HS-5 (cell line): ENCODE data around the gene KCNIP1.
A peak's percentile ranks its signal among the peaks of the same experiment; 100 is the strongest.

Source experiments
- DNase-seq: peaks from one replicate; pipeline ENCODE4 v3.0.0-alpha.2; 2012; ENCODE audit warnings: low read depth

The KCNIP1 gene

GRCh38 chr5:170483701-170484458, 19.9 kb upstream of the KCNIP1 start:
- DNase-seq, result no peak

GRCh38 chr5:170484459-170484831, 19.4 kb upstream of the KCNIP1 start:
- no peak for DNase-seq

DNA sequence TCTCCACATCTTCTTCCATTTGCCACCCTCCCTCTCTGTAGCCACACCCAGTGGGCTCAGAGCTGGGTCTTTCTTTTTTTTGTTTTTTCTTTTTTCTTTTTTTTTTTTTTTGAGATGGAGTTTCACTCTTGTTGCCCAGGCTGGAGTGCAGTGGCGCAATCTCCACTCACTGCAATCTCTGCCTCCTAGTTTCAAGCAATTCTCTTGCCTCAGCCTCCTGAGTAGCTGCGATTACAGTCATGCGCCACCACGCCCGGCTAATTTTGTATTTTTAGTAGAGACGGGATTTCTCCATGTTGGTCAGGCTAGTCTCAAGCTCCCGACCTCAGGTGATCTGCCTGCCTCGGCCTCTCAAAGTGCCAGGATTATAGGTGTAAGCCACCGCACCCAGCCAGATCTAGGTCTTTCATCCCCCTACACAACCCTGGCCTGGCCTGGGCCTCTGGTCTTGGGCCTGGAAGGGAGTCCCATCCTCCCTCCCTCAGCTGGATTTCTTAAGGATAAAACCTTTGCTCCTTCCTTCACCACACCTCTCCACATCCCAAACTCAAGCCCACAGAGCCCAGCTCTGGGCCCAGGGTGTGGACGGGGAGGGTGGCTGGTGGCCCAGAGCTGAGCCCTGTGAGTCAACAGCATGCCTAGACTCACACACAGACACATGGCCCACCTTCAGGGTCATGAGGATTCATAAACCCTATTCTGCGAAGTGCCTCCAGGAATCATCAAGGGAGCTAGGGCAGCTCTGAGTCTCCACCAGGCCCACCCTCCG, 18.8 kb upstream of the KCNIP1 start:
- DNase-seq, result no peak

GRCh38 chr5:170485616-170485911, 18.3 kb upstream of the KCNIP1 start:
- no peak for DNase-seq

GRCh38 chr5:170486371-170486770, 17.4 kb upstream of the KCNIP1 start:
- no peak for DNase-seq

- no peak for DNase-seq
These were observed 15.2 kb upstream of the KCNIP1 start for GRCh38 chr5:170488570-170488969.

- no peak for DNase-seq
These were observed 14.6 kb upstream of the KCNIP1 start for GRCh38 chr5:170489199-170489598.

DNA sequence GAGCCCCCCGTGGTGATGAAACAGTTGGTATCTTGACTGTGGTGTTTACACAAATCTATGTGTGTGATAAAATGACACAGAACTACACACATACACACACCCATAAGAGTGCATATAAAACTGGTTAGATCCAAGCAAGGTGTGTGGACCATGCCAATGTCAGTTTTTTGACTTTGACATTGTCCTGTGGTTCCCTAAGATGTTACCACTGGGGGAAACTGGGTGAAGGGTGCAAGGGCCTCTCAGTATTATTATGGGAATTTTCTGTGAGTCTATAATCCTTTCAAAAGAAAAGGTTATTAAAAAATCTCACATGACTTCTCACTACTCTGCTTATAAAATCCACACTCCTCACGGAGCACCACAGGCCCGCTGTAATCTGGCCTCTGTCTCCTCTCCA, 13.4 kb upstream of the KCNIP1 start:
- DNase-seq, result no peak

DNA sequence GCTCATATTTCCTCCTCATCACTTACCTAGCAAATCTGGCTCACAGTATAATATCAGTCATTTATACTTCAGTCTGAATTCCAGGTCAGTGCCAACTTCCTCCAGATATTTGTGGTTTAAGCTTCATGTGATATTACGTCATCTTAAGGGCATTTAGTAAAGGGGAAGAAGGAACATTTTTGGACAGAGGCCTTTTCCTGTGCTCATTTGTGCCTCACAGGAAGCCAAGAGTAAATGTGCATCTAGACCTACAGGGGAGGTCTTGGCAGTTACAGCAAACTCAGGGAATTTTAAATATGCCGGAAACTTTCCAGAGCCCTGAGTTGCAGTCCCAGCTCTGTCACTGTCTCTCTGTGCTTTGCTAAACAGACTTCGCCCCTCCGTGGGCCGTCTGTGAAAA, 12.3 kb upstream of the KCNIP1 start:
- peak; percentile 85 for DNase-seq

- no peak for DNase-seq
These were observed 10.6 kb upstream of the KCNIP1 start for GRCh38 chr5:170493028-170493820.

DNA sequence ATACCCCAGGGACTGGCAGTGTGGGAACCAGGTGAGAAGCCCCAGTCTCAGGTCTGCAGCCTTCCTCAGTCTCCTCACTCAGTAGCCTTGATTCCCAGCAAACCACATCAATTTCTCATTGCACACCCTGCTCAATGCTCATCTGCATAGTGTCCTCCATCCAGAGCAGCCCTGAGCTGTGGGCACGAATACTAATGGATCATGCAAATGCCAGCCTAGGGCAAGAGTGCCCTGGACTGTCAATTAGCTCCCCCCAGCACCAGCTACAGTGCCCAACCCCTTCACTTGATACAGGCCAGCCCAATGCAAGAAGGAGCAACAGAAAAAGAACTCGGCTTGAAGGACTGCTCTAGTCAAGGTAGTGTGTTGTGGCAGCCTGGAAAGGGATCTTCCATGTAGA, 9.8 kb upstream of the KCNIP1 start:
- DNase-seq, result no peak

DNA sequence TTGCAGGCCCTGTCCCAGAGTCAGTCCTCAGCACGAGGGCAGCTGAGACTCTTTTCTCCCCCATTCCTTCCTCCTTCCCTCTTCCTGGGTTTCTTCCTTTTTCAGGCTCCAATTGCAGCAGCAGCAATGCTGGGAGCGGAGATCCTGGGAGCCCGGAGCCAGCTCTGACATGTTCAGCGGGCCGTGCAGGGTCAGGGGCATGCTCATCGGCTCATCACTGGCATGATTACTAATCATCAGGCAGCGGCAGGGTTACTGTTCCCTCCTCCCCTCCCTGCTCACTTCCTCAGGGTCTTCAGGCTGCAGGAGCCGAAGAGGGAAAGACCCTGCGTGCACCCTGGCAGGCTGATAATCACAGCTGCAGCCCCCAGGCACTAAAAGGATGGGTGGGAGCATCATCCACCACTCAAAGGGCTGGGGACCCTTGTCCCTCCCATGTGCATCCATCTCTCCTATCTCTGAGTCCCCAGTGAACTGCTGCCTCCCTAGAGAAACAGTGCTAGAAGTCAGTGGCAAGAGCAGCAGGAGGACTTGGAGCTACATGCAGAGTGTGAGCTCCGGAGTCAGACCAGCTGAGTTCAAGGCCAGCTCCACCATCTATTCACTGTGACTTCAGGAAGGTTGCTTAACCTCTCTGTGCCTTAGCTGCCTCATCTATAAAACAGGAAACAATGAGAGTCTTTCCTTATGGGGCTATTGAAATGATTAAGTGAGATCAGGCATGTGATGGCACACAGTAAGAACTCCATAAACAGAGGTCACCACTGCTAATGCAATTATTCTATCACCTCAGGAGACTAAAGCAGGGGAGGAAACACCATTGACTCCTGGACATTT, 7.8 kb upstream of the KCNIP1 start:
- no peak for DNase-seq

GRCh38 chr5:170496662-170497028, 7.2 kb upstream of the KCNIP1 start:
- no peak for DNase-seq

DNA sequence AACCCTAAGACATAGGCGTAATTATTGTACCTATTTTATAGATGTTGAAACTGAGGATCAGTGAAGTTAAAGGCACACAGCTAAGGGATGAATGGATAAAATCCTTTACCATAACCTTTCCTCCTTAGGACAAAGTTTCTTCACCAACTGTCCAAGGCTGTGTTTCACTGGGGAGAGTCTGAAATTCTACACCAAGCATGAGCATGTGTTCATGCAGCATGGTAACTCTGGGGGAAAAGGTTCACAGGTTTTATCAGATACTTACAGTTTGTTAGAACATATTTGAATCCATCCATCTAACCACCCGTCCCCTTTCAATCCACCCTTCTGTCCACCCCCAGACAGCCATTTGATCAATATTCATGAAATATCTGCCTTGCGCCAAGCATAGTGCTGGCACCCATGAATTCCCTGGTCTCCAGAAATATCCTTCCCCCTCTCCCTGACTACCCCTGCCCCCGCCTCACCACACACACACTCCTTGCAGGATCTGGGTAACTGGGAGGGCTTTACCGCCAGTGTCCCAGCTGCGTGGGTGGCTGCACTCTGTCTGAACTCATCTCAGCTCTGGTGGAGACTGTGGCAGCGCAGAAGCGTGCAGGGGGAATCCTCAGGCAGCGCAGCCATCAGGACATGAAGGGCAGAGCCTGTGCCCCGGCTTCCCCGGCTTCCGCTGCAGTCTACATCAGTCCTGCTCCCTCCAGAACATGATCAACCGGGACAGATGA, 6.3 kb upstream of the KCNIP1 start:
- no peak for DNase-seq

DNA sequence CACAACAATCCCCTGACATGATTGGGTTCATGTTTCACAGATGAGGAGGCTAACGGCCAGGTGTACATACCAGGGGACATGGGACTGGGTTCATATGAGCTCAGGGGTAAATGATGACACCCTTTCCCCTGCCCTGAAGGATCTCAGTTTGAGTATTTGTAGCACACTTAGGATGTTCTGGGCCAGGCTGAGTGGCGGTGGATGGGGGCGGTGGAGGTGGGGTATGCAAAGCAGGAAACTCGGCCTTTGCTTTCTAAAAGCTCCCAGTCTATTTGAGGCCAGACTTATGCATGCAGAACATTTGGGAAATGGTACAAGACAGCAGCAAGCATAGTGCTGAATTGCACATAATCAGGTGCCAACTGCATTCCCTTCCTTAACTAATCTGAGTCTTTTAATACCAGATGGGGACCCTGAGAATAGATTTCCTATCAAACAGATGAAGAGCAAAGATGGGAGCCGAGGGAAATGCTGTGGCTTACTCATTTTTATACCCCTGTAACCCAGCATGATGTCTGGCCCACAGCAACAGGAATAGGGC, 4.9 kb upstream of the KCNIP1 start:
- DNase-seq, result no peak

DNA sequence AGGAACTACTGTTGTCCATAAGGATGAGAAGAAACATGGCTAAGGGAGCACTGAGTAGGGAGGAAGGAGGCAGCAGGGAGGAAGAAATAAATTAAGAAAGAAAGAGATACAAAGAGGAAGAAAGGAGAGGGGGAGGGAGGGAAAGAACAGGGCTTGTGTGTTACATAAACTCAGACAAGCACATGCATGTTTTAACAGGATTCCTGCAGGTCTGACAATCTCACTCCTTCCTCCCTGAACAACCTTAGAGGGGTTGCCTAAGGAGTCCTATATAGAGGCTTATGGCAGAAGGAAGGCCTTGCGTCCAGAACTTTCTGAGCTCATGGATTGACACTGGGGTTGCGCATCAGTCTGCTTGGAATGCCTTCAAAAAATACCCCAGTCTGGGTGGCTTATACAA, 4.2 kb upstream of the KCNIP1 start:
- no peak for DNase-seq

DNA sequence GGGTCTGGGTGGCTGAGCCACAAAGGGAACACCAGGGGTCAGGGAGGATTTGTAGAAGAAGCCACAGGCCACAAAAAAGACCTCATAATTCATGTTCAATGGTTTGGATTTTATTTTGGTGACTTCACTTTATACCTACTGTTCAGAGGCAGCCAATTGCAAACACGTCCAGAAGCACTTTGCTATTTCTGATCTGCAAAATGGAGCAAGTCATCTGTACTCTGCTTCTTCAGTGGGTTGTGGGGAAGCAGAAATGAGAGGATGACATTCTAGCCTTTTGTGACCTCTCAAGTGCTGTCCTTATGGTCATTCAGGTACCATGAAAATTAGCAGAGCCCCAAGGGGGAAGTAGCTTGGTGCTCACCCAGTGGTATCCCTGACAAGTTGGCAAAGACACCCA, 2.5 kb upstream of the KCNIP1 start:
- no peak for DNase-seq

GRCh38 chr5:170501931-170502330, 1.9 kb upstream of the KCNIP1 start:
- no peak for DNase-seq

- DNase-seq, result no peak
These were observed 921 bp downstream of the KCNIP1 start for GRCh38 chr5:170504616-170505266.

DNA sequence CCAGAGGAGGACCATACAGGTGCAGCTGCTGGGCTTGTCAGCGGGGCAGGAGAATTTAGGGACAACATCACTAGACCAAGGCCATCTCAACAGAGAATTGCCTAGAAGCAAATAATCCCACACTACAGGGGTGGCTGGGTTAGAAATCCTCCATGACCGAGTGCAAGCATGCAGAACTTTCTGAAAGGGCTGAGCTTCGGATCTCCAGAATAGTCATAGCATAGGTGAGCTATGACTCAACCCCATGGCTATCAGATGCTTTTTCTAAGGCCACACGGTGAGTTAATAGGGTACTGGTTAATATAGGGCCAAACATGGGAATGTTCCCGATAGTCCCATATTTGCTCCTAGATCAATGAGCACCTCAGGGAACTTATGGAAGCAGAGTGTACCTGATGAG, 4.2 kb downstream of the KCNIP1 start:
- DNase-seq, result no peak
